GM19351 (cell line): ENCODE results near the gene MPP3.
A peak's percentile ranks its signal among the peaks of the same experiment; 100 is the strongest.

Source experiments
- ATAC-seq: cut with Tn5 transposase; IDR thresholded peaks from one replicate; pipeline ENCODE4 v1.9.1; 2021; ENCODE audit warnings: mild to moderate bottlenecking, moderate library complexity; ENCODE audit not compliant: unreplicated experiment

The MPP3 gene

DNA sequence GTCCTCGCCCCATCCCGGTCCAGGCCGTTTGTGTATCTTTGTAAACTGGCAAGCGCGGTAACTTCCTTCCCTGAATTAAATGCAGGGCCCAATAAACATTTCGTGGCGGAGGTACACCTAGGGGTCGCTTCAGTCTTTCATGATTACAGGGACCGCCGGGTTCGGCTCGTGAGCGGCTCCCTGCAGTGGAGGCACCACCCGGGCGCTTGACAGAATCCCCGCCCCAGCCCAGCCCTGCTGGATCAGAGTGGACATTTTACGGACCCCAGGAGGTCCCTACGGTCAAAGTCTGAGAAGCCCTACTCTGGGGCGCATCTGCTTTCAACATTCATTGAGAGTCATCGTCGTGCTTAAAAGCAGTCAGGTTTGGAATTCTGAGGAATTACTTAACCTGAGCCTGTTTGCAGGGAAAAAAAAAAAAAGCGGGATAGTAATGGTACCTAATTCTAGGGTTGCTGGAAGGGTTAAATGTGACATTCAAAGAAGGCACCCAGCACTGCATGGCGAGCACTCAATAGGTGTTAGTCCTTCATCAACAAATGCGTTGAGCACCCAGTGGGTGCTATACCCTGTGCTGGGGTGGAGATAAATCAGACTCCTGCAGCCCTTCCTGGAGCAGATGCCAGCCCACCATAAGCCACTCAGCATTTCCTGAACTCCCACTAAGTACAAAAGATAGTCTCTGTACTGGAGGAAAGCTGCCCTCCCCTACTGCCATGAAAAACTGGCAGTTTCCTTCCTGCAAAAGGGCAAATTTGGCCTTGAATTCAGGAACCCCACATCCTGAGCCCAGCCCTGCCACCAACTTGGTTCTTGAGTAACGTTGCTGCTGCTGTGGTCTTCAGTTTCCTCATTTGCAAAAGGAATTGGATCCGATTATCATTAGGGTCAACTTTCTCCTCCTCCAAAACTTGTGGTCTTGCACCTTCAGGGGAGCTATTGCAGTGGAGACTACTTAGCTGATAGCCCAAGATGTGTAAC is 53.5 kb downstream of the MPP3 start:
- ATAC-seq, result peak; percentile 27

DNA sequence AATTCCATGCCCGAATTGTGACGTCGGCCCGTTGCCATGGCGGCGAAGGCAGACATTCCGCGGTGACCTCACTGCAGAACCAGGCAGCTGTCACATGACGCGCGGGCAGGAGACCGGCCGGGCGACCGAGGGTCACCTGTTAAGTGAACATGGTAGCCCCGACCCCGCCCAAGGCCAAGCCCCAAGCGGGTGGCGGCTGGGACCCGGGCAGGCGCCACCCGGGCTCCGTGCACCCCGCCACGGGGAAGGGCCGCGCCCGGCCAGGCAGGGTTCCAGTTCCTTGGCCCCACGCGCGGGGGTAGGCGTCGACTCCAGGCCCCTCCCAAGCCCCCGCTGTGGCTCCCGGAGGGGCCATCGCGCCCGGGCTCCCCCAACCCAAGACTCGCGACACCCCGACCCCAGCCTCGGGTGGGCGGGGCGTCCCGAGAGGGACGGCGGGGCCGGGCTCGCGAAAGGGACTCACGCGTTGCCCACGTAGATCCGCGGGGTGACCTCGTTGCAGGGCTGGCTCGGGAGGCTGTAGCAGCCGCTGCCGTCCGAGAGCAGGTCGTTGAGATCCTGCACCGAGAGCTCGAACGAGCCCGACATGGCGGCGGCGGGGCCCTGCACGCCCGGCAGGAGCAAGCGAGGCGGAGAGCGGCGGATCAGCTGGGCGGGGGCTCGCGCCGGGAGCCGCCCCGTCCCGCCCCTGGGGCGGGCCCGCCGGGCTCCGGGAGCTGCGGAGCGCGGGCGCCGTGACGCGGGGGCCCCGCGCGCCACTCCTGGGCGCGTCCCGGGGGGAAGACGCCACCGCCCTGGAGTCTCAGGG is 54.4 kb downstream of the MPP3 start, which contains the start of gene DUSP3:
DUSP3 (minus strand) TSS at position 641 of the 808 bp plus-strand sequence; CDS start at position 588, 53 bp downstream.
- ATAC-seq, result peak; percentile 73

DNA sequence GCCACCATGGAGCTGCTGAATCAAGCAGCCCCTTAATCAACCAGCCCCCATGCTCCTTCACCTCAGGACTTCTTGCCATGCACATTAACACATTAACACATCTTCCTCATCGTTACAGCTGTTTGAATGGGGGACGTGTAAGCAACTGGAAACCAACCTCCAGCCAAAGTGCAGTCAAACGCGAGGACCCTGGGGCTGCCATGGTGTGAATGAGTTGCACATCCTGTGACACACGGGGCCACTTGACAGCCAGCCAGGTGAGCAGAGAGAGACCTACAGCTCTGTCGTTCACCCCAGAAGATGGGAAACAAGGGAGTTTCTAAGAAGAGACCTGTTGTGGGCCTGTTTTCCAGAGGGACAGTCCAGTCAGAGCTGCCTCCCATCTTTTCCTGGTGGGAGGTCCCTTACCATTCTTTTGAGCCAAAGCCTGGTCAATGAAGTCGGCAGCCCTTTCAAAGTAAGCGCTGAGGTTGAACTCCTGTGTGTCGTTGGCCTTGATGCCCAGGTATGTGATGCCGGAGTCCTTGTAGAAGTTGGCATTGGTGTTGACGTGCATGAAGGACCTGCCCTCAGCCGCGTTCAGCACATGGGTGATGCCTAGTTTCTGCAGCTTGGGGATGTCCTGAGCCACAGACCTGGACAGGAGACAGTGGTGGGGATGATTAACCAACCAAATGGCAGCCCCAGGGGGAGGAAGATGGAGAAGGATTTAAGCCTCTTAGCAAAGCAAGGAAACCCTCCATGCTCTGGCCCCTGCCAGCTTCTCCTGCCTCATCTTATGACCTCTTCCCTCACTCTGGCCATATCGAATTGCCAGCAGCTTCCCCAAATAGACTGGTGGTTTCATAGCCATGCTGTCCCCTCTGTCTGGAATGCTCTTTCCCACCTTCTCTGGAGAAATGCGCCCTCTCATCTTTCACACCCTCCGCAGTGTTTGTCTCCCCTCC is 58.4 kb downstream of the MPP3 start:
- ATAC-seq, result no peak

DNA sequence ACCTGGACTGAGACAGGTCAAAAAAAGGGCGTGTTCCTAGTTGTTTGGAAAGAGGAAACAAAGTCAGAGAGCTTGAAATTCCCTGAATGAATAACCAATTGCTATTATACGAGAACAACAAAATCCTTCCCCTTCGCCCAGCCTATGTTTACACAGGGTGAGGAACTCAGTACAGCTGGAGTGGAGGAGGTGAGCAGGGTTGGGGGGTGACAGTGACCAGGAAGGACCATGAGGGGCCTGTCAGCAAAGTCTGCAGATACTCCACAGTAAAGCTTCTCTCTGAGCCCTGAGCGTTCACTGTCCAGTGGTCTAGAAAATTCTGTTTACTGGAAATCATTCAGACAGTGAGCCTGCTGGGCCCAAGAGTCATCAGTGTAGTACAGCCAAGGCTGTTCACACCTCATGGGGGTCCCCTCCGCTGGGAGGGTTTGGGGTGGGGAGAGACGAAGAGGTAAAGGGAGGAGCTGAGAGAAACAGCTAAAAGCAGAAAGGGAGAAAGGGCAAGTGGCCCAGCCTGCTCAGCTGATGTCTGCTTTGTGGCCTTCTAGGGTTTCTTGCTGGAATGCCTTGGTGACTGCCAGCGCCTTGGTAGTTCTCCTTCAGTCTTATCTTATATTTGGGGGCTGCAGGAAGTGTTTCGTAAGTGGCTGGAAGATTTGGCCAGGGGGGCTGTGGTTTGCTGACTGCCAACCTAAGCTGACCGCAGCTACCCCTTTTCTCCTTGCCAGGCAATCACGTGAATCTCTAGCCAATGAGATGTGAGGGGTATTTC is 59.9 kb downstream of the MPP3 start:
- no peak for ATAC-seq

DNA sequence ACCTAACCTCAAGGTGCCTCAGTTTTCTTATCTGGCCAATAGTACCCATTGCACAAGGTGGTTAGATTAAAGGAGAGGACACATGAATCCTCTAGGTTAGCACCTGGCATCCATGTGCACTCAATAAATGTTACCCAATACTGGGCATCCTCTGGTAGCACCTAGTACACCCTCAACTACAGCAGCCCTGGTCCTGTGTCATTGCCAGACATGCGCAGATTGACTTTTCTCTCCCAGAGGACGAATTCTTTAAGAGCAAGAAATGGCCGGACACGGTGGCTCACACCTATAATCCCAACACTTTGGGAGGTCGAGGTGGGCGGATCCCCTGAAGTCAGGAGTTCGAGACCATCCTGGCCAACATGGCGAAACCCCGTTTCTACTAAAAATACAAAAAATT is 61.5 kb downstream of the MPP3 start:
- ATAC-seq, result no peak

DNA sequence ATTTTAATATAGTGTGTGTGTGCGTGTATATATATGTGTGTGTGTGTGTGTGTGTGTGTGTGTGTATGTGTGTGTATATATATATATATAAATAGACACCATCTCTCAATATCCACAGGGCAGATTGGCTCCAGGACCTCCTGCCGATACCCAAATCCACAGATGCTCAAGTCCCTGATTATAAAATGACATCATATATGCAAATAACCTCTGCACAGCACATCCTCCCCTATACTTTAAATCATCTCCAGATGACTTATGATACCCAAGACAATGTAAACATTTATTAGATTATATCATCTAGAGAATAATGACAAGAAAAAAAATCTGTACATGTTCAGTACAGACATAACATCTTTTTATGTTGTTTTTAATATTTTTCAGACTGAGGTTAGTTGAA is 62.0 kb downstream of the MPP3 start:
- no peak for ATAC-seq

DNA sequence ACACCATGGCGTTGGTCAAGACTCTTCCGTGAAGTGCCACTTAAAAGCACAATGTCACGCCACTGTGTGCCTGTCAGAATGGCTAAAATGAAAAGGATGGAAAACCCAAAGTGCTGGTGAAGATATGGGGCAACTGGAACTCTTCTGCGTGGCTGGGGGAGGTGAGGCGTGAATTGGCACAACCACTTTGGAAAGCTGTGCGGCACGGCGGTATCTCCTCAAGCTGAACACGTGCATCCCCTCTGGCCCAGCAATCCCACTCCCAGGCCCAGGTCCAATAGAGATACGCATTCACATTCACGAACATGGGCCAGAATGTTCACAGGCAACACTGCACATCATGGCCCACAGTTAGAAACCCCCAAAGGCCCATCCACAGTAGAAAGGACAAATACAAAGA is 63.1 kb downstream of the MPP3 start:
- ATAC-seq, result no peak

DNA sequence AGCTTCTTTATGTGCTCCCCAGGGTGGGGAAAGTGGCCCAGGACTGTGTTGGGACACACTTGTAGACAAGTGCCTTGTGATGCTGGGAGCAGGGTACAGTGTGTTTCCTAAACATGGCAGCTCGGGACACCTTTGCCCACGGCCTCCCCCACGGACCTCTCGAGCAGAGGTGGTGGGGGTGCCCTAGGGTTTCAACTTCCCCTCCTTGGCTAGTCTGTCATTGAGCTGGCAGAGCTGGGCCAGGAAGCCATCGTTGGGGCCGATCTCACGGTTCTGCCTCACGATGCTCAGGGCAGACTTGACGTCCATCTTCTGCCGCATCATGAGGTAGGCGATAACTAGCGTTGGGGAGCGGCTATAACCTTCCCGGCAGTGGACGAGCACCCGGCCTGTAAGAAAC is 63.5 kb downstream of the MPP3 start:
- no peak for ATAC-seq

DNA sequence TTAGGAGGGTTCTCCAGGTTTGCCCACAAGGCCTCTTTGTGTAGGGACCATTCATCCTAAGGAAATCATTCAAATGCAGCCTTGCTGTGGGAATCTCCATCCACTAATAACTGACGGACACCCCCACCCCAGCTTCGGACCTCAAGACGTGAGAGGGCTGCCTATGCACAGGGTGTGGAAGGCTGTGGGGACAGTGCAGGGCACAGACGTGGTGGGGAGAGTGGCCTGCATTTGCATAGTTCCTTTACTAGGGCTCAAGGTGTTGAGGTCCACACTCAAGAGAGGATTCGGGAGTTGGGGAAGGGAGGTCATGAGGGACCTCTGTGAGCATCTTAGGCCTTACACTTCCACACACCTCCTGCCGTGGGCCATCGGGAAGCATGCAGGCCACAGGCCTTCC is 64.0 kb downstream of the MPP3 start:
- ATAC-seq, result no peak

DNA sequence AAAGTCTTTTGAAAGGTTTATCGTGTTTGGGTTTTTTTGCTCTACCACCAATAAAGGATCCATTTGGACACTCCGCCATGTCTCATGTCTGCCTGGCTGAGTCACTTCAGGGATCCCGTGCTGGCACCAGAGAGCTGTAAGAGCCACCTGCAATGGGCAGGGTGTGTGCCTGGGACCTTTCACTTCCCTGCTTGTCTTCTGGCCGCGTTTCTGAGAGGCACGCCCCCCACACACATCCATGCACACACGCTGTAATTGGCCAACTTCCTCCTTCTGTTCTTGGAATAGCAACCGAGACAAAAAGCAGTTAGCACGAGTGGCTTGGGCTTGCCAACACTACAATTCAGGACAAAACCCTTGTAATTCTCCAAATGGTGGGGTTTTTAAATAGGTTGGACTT is 64.6 kb downstream of the MPP3 start:
- no peak for ATAC-seq

DNA sequence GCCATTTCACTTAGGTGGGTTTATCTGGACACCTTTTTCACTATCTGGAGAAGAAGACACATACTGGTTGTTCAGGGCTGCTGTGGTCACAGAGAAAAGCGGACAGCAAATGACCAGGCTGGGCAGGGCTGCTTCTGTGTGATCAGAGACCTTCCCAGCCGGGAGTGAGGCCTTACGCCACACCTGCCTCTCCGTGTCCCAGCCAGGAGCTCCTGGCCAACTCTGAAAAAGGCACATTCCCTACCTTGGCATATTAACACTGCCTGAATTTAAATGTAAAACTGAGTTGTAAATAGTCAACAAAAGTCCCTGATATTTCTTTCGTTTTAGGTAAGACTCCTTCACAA is 65.3 kb downstream of the MPP3 start:
- ATAC-seq, result no peak

DNA sequence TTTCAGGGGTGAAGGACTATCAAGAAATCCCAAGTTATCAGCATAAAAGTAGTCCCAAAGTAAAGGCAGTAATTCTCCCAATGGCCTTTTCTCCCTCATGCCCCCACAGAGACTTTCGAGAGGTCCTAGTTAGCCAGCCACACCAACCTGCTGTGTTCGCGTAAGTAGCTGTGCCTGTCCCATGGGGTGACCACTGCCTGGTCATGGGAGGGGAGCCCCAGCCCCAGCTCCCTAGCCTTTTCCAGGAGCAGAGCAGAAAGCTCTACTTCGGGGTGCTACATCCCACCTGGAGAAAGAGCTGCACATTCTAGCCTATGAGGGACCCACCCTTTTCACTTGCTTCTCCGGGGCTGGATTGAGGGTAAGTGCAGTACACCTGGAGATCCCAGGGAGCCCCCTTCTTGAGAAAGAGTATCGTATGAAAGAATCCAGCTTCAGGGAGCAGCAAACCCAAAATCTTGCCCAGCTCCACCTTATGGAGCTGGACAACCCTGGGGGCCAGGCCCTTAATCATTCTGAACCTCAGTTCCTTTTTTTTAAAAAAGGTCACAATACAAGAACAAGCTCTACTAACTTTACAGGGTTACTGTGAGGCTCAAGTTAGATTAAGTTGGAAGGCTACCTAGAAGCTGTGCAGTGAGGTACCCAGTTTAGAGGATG is 65.8 kb downstream of the MPP3 start:
- ATAC-seq, result no peak

DNA sequence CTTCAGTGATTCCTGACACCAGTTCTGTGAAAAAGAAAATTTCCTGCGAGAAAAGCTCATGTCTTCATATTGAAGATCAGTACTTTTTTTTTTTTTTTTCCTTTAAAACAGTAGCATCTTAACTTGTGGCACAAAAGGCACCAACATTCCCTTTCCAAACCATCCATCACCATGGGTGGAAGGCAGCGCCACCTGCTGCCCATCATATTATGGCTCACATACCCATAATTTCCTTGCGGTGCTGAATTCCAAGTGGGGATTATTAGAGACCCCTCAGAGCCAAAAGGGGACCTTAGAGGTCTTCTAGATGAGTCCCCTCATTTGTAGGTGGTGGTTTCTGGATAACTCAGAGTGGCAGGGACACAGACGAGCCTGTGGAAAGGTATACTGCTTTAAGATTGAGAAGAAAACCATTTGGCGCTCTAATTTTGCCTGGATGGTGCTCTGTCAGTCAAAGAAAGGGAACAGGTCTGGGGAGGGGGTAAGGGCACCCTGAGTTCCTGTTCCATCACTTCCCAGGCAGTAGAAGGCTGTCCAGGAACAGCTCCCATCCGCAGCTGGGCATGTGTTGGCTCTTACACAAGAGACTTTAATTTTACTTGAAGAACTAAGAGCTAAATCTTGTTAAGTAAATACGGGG is 66.4 kb downstream of the MPP3 start:
- ATAC-seq, result no peak

DNA sequence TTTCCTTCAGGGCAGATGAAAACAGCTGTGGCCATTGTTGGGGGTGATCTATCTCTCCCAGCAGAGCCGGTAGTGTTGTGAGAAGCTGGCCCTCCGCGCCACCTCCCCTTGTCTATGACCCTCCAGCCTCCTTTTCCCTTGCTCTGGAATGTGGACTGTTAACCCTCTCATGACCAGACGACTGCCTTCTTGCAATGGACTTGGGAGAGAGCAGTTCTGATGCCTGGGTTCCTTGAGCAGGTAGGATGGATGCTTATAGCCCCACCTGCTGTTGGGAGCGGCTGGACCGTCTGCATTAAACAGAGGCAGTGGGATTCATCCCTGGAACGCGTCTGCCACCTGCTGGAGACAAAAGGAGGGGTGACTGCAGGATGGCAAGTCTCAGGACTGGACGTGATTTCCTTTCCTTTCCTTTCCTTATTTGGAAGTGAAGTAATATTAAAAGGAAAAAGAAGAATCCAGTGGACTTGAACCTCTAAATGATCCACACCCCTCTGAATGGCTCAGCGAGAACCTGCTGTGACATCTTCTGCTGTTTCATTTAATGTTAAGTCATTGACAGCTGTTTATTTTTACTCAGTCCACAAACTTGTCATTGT is 72.6 kb downstream of the MPP3 start:
- no peak for ATAC-seq

DNA sequence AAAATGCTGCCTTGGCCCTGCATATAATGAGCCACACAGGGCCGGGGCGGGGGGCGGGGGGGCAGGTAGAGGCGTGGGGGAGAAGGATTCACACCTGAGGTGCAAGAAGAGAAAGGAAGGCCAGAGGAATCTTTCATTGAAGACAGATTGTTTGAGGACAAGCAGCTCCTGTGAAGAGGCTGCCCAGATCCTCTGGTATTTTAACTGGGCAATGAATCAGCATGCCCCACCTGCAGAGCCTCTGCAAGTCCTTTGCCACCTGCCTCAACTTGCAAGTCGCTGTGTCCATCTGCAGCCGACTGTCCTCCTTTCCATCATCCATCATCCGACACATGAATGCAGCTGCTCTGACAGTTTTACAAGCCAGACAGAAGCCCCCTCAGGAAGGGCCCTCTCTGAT is 73.1 kb downstream of the MPP3 start:
- ATAC-seq, result no peak

DNA sequence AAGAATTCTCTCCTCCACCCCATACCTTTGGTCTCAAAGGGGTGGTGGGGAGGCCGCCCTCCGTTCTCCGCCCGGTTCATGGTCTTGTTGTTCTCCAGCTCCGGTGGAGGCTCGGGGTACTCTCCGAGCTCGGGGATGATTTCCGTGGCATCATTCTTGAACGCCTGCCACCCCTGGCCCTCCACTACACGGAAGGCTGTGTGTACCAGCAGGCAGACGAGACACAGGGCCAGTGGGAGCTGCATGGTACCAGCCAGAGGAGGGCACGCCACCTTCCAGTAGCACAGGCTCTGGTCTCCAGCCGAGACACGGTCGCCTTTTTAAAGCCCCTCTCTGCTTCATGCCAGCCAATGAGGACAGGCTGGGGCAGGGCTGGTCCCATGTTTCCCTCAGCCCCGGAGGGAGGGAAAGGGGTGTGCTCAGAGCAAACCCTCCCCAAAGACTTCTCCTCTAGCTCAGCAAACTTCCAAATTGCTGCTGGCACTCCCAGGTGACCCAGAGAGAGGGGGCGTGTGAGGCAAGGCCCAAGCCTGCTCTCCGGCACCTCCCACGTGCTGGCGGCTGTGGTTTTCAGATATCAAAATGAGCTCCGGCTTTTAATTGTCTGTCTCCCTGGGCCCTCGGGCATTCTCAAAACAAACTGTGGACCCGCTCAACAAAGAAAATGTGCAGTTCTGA is 74.3 kb downstream of the MPP3 start, which contains the start of gene SOST:
SOST (minus strand) TSS at position 295 of the 678 bp plus-strand sequence; CDS start at position 245, 50 bp downstream.
- no peak for ATAC-seq

DNA sequence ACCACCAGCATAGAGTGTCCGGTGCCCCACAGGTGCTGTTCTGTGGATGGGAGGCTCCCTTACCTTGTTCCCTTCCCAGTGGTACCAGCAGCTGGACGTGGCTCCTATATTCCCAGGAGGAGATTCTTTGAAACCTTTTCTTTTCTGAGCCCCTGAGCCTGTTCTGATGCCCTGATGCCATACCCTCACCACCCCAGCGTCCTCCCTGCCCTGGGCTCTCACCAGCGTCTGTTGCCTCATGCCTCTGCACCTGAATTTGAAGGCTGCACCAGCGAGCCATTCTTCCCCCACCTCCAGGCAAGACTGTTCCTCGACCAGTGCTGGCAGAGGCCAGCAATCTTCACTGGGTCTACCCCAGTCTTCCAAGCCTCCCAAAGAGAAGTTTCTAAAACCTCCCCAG is 74.9 kb downstream of the MPP3 start:
- no peak for ATAC-seq

DNA sequence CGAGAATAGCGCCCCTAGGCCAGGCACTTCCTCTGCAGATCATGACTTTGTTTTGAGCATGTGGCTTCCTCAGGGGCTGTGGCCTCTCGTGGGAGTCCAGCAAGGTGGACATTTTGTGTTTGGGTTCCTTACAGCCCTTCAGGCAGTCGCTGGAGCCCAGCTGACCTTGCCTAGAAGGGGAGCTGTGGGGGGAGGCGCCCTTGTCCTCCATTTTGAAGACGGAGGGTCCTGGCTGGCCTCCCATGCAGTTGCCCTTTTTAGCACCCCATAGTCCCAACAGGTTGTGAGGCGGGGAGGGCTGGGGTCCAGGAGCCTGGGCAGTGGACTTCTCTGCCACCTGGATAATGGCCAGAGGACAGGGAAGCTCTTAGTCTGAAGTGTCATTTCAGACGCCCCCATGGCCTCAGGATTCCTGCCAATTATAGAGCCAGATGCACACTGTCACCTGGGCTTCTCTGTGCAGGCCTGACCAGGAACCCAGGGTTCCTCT is 75.7 kb downstream of the MPP3 start:
- ATAC-seq, result no peak
